C4-2B (cell line): ENCODE data around the gene SFXN5.

ENCODE experiments used
- H3K27ac ChIP-seq: fragments of 450-650 bp; 2 replicates; pipeline ENCODE4 v1.5.1; 2017
- ZFX ChIP-seq: fragments of 450-650 bp; IDR thresholded peaks from 2 replicates; pipeline ENCODE4 v1.6.1; 2017
- TF ChIP-seq, protein P1 (sequence below): fragments of 450-650 bp; conservative IDR thresholded peaks from 2 replicates; pipeline ENCODE4 v1.5.1; 2017; ENCODE audit warnings: mild to moderate bottlenecking

SFXN5 gene

DNA sequence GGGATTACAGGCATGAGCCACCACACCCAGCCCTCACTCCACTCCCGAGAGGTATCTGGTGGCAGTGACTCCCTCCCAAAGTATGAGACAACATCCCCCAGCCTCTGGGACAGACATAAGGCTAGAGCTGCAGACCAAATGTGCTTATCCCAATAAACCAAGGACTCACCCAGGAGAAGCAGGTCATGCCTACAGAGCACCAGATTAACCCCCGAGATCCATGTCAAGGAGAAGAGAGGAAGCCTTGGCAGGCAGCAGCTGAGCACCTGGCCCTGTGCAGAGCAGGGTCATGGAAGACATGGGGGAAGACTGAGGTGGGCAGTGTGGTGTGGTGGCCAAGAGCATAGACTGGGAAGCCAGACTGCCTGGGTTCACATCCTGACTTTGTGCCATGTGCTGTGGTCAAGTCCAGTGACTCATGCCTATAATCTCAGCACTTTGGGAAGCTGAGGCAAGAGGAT lies 34.0 kb upstream of the SFXN5 start:
- TF ChIP-seq, protein P1, sequence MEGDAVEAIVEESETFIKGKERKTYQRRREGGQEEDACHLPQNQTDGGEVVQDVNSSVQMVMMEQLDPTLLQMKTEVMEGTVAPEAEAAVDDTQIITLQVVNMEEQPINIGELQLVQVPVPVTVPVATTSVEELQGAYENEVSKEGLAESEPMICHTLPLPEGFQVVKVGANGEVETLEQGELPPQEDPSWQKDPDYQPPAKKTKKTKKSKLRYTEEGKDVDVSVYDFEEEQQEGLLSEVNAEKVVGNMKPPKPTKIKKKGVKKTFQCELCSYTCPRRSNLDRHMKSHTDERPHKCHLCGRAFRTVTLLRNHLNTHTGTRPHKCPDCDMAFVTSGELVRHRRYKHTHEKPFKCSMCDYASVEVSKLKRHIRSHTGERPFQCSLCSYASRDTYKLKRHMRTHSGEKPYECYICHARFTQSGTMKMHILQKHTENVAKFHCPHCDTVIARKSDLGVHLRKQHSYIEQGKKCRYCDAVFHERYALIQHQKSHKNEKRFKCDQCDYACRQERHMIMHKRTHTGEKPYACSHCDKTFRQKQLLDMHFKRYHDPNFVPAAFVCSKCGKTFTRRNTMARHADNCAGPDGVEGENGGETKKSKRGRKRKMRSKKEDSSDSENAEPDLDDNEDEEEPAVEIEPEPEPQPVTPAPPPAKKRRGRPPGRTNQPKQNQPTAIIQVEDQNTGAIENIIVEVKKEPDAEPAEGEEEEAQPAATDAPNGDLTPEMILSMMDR: no peak
- TF ChIP-seq ZFX: no peak
- no peak overlapping the region for H3K27ac ChIP-seq

- no peak overlapping the region for H3K27ac ChIP-seq
- TF ChIP-seq, protein P1: no peak
- TF ChIP-seq ZFX: no peak
Observed at GRCh38 chr2:73104933-73105332, 33.4 kb upstream of the SFXN5 start.

GRCh38 chr2:73103018-73103542 lies 31.6 kb upstream of the SFXN5 start:
- H3K27ac ChIP-seq: peak overlapping the region; percentile 13; the same call in 1 of the 2 replicates
- TF ChIP-seq ZFX: no peak
- TF ChIP-seq, protein P1: no peak

DNA sequence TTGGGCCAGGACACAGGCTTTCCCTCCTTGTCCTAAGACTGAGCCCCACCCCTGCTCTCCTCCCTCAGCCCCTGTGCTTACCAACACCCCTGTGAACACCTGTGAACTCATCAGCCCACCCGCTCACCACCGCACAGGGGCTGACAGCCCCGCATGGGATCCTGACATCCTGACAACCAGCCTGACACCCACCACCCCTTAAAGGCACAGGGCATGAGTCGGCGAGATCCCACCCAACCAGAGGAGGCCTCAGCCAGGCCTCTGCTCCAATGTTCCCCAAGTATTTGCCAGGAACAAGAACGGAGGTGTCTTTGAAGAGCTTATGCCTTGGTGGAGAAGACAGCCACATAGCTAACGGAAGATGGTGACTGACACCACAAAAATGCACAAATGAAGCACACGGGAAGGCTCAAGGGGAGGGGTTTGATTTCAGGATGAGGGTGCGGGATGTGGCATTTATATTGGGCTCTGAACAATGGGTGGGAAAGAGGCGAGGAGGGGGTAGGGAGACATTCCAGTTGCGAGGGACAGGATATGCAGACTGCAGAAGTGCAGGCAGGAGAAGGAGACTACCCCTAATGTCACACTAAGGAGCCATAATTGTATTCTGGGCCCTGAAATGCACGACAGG lies 30.2 kb upstream of the SFXN5 start:
- no peak overlapping the region for H3K27ac ChIP-seq
- TF ChIP-seq, protein P1: no peak
- TF ChIP-seq ZFX: no peak

- TF ChIP-seq ZFX: no peak
- TF ChIP-seq, protein P1: no peak
- no peak overlapping the region for H3K27ac ChIP-seq
Observed at GRCh38 chr2:73100956-73101355, 29.4 kb upstream of the SFXN5 start.

- H3K27ac ChIP-seq: no peak overlapping the region
- no peak for TF ChIP-seq ZFX
- TF ChIP-seq, protein P1: no peak
Observed at GRCh38 chr2:73099486-73099885, 28.0 kb upstream of the SFXN5 start.

- H3K27ac ChIP-seq: no peak overlapping the region
- TF ChIP-seq, protein P1: no peak
- no peak for TF ChIP-seq ZFX
Observed at GRCh38 chr2:73095910-73096309, 24.4 kb upstream of the SFXN5 start.

DNA sequence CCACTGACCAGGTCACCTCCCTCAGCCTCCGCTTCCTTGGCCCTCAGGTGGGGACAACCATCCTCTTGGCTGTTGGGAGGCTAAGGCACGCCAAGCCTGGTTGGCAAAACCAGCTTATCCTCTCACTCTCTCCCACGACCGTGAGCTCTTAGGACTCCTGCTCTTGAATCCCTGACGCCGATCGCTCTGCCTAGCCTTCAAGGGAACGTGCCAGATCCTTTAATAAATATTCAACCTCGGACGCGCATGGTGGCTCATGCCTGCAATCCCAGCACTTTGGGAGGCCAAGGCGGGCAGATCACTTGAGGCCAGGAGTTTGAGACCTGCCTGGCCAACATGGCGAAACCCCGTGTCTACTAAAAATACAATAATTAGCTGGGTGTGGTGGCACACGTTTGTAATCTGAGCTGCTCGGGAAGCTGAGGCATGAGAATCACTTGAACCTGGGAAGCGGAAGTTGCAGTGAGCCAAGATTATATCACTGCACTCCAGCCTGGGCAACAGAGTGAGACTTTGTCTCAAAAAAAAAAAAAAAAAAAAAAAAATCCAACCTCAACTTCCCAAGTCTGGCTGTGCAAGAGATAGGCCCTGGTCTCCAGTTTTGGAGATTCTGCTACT lies 22.2 kb upstream of the SFXN5 start:
- H3K27ac ChIP-seq: peak overlapping the region; percentile 11
